Measurements from ENCODE around the gene DNAAF5. TPM values are rescaled to one million over a fixed set of nuclear protein-coding genes. Genes with fewer than 3 reads are reported as not detected.

DNAAF5 gene
- total and polyA plus RNA-seq, 9 of the 15 experiments (the other 6 are each of a cell fraction or from before 2014, with no cell fraction given), result 3.1 to 69.7 (median 19.1) TPM

DNA sequence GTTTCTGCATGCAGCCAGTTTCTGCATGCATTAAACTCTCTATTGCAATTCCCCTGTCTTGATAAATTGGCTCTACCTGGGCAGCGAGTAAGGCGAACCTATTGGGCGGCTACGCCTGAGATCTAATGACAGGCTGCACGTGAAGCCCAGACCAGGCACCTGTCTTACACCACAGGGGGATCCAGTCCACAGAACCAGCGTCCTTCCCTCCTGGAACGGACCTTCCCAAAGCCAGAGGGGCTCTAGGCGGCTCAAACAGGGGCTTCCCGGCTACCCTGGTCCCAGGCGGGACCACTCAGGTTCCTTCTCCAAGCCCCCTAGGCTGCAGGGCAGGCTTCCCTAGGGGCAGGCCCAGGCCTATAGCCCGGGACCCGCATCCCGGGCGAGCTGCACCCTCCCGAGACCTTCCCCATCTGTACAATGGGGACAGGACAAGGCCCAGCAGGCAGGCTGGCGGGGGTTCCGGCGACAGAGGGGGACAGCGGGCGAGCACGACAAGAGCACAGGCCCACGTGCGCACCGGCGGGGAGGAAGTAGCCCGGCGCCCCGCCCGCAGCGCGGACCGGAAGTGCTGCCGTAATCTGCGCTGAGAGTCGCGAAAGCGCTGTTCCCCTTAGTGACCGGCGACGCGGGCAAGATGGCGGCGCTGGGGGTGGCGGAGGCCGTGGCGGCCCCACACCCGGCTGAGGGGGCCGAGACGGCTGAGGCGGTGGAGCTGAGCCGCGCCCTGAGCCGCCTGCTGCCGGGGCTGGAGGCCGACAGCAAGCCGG, at the start of gene DNAAF5 (continued):
- TF ChIP-seq, protein P1, sequence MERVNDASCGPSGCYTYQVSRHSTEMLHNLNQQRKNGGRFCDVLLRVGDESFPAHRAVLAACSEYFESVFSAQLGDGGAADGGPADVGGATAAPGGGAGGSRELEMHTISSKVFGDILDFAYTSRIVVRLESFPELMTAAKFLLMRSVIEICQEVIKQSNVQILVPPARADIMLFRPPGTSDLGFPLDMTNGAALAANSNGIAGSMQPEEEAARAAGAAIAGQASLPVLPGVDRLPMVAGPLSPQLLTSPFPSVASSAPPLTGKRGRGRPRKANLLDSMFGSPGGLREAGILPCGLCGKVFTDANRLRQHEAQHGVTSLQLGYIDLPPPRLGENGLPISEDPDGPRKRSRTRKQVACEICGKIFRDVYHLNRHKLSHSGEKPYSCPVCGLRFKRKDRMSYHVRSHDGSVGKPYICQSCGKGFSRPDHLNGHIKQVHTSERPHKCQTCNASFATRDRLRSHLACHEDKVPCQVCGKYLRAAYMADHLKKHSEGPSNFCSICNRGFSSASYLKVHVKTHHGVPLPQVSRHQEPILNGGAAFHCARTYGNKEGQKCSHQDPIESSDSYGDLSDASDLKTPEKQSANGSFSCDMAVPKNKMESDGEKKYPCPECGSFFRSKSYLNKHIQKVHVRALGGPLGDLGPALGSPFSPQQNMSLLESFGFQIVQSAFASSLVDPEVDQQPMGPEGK (CRISPR knock-in tag; IDR thresholded peaks at IDR 0.05; ENCODE audit: borderline replicate concordance), result no peak
- TF ChIP-seq ZC3H11A (IDR thresholded peaks at IDR 0.05; ENCODE audit: low read depth, low read length) (no peak), DMBX1 (CRISPR knock-in tag; IDR thresholded peaks at IDR 0.05; ENCODE audit: borderline replicate concordance) (0 out of 2 replicates have a peak, but pooled peaks have one; percentile 39), ETS2 (tag; IDR thresholded peaks at IDR 0.05; ENCODE audit: borderline replicate concordance, poor library complexity, severe bottlenecking) (no peak), CXXC5 (CRISPR knock-in tag; IDR thresholded peaks at IDR 0.05) (peak; percentile 72), MCM3 (IDR thresholded peaks at IDR 0.05) (no peak), ZNF280A (IDR thresholded peaks at IDR 0.05; ENCODE audit: low read depth, partially characterized antibody) (peak; percentile 15), ARID1B (IDR thresholded peaks at IDR 0.05) (no peak), PHF20 (IDR thresholded peaks at IDR 0.05; ENCODE audit: partially characterized antibody) (peak; percentile 77), ZBTB17 (CRISPR knock-in tag; IDR thresholded peaks at IDR 0.05) (peak; percentile 15; the same call in 1 of the 2 replicates), TEAD2 (tag; IDR thresholded peaks at IDR 0.05) (no peak), GABPA (tag; conservative IDR thresholded peaks at IDR 0.05; ENCODE audit: low read depth) (peak; percentile 97), TSC22D4 (tag; IDR thresholded peaks at IDR 0.05) (no peak), SAP30 (IDR thresholded peaks at IDR 0.05; ENCODE audit: borderline replicate concordance, insufficient read depth, low read depth, low read length, poor library complexity, severe bottlenecking) (peak; percentile 94), SETDB1 (IDR thresholded peaks at IDR 0.05; ENCODE audit: low read length) (no peak), TCF7L2 (IDR thresholded peaks at IDR 0.05; ENCODE audit: low read depth, low read length) (no peak)
- TF ChIP-seq, protein P2, sequence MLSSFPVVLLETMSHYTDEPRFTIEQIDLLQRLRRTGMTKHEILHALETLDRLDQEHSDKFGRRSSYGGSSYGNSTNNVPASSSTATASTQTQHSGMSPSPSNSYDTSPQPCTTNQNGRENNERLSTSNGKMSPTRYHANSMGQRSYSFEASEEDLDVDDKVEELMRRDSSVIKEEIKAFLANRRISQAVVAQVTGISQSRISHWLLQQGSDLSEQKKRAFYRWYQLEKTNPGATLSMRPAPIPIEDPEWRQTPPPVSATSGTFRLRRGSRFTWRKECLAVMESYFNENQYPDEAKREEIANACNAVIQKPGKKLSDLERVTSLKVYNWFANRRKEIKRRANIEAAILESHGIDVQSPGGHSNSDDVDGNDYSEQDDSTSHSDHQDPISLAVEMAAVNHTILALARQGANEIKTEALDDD (IDR thresholded peaks at IDR 0.05), result no peak
- TF ChIP-seq, protein P3, sequence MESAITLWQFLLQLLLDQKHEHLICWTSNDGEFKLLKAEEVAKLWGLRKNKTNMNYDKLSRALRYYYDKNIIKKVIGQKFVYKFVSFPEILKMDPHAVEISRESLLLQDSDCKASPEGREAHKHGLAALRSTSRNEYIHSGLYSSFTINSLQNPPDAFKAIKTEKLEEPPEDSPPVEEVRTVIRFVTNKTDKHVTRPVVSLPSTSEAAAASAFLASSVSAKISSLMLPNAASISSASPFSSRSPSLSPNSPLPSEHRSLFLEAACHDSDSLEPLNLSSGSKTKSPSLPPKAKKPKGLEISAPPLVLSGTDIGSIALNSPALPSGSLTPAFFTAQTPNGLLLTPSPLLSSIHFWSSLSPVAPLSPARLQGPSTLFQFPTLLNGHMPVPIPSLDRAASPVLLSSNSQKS (CRISPR knock-in tag; IDR thresholded peaks at IDR 0.05), result no peak
- TF ChIP-seq, protein P4, sequence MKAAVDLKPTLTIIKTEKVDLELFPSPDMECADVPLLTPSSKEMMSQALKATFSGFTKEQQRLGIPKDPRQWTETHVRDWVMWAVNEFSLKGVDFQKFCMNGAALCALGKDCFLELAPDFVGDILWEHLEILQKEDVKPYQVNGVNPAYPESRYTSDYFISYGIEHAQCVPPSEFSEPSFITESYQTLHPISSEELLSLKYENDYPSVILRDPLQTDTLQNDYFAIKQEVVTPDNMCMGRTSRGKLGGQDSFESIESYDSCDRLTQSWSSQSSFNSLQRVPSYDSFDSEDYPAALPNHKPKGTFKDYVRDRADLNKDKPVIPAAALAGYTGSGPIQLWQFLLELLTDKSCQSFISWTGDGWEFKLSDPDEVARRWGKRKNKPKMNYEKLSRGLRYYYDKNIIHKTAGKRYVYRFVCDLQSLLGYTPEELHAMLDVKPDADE (conservative IDR thresholded peaks at IDR 0.05; ENCODE audit: control insufficient read depth, low read depth, low read length), result peak; percentile 77; the same call in 1 of the 2 replicates

Data from K562 (cell line).